SK-N-SH (cell line): ENCODE measurements around the gene RAPGEF4.

Experiments used
- FOSL2 ChIP-seq: IDR thresholded peaks from 2 replicates; pipeline ENCODE4 v1.4.0; 2012; ENCODE audit warnings: low read depth, mild to moderate bottlenecking, moderate library complexity, borderline replicate concordance
- POLR2AphosphoS5 ChIP-seq: IDR thresholded peaks from 2 replicates; pipeline ENCODE4 v1.6.1; 2012; ENCODE audit warnings: low read depth, low read length
- RAD21 ChIP-seq: IDR thresholded peaks from 2 replicates; pipeline ENCODE4 v1.6.1; 2012; ENCODE audit warnings: mild to moderate bottlenecking, low read length
- SIN3A ChIP-seq: IDR thresholded peaks from 2 replicates; pipeline ENCODE4 v1.6.1; 2012; ENCODE audit warnings: low read depth, mild to moderate bottlenecking, low read length, moderate library complexity, borderline replicate concordance
- TF ChIP-seq, protein P1 (sequence below): fragments of 200-600 bp; sonication (generic); IDR thresholded peaks from 2 replicates; pipeline ENCODE4 v1.6.1; 2017; ENCODE audit warnings: antibody characterized with exemption, mild to moderate bottlenecking, moderate library complexity

DNA sequence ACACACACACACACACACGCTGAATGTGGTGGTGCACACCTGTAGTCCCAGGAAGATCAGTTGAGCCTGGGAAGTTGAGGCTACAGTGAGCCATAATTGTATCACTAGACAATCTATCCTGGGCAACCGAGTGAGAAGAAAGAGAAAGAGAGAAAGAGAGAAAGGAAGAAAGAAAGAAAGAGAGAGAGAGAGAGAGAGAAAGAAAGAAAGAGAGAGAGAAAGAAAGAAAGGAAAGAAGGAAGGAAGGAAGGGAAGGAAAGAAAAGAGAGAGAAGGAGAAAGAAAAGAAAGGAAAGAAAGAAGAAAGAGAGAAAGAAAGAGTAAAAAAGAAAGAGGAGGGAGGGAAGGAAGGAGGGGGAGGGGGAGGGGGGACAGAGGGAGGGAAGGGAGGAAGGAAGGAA, 190.0 kb downstream of the RAPGEF4 start:
- TF ChIP-seq, protein P1, sequence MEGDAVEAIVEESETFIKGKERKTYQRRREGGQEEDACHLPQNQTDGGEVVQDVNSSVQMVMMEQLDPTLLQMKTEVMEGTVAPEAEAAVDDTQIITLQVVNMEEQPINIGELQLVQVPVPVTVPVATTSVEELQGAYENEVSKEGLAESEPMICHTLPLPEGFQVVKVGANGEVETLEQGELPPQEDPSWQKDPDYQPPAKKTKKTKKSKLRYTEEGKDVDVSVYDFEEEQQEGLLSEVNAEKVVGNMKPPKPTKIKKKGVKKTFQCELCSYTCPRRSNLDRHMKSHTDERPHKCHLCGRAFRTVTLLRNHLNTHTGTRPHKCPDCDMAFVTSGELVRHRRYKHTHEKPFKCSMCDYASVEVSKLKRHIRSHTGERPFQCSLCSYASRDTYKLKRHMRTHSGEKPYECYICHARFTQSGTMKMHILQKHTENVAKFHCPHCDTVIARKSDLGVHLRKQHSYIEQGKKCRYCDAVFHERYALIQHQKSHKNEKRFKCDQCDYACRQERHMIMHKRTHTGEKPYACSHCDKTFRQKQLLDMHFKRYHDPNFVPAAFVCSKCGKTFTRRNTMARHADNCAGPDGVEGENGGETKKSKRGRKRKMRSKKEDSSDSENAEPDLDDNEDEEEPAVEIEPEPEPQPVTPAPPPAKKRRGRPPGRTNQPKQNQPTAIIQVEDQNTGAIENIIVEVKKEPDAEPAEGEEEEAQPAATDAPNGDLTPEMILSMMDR, result no peak
- TF ChIP-seq RAD21 (no peak), FOSL2 (no peak), SIN3A (no peak), POLR2AphosphoS5 (no peak)
